ENCODE measurements around the gene MMP8.
"Not testable (repeated sequence)": the region's sequence is repeated elsewhere in the genome, so short reads cannot be mapped to it uniquely, and the experiment has no call there.

MMP8 gene

DNA sequence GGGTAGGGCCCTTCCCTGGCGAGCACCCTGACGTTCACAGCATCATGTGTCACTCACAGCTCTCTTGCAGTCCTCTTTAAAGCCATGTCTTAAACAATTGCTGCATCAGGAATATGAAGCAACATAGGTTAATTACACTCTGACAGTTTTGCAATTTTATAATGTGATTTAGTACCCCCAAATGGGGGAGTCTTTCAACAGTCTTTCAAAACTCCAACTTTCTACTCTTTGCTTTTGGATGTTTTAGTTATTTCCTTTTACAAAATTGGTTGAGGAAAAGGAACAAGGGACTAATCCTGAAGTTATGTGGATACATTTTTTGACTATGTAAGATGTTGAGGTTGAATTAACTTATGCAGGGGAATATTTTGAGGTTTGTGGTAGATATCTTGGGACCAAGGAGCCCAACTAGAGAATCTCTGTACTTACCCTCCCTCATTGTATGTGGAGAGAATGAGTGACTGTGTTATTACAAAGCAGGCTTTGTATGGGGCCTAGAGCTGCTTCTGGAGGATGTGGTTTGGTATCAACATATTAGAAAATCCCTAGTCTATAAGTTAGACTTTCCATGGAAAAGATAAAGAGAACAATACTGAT, at the start of gene MMP8:
Gene MMP8, minus strand, starts transcription at position 51 of the 597 bp plus-strand sequence. CDS start 99 bp downstream, outside the sequence.
- no peak for FAIRE-seq

DNA sequence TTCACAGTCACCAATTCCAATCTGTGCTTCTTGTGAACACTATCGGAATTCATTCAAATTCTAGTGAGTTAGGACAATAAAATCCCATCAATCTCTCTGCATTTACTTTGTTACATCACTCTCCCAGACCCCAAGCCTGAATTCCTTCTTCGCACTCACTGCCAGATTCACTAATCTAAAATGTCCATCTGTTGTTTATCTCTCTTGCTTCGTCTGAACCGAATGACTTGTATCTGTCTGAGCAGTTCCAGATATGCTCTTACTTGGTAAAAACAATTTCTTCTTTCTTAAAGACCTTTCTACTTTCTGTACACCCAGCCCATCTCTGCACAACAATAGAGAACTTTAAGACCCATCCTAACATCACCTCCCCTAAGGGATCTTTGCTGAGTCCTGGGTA, 48.6 kb upstream of the MMP8 start:
- no peak for FAIRE-seq

DNA sequence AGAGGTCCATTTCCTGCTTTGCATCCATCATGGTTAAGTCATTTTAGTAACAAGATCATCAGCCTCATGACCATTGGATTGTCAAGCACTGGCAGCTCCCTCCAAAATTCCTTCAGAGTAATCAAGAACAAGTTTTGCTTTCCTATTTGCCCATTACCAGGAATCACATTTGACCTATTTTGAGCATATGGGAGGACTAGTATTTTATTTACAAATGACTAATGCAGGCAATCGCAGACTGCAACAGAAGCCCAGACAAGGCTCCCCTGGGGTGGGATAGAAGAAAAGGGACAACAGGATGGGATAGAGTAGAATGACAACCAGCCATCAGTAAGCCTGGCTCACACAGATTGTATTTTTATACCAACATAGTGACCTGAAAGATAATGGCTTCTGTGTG, 46.6 kb upstream of the MMP8 start:
- no peak for FAIRE-seq

GRCh38 chr11:102770191-102770590, 45.4 kb upstream of the MMP8 start:
- FAIRE-seq: no peak

DNA sequence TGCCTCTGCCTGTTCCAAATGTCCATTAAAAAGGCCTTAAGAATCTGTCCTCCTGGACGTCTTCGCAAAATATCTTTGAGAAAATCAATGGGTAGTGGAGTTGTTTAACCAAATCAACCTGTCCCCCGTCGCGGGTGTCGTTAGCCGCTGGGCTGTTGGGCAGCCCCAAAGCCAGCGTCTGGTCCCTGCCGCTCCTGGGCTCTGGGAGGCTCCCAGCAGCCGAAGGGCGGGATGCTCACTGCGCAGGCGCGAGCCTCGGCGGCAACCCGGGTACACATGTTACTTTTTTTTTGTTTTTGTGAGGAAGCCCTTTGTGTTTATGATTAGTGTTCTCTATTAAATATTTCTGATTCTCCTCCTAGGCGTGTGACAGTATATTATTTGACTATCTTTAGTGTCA, 43.0 kb upstream of the MMP8 start:
- no peak for FAIRE-seq

DNA sequence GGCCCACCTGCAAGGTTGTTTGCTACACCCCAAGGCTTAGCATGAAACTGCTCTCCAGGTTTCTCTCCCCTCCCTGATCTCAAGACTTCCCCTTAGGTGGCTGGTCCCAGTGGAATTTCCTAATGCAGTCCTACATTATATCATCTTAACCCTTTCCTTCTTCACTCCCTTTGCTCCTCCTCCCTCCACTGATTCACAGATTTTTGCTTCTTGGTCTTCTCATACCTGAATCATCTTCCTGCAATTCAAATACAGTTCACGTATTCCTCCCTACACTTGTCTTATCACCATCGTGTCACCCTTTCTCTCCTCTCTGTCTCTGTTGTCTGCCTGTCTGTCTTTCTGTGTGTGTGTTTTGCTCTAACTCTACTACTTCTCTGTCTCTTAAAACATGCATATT, 38.7 kb upstream of the MMP8 start:
- no peak for FAIRE-seq

DNA sequence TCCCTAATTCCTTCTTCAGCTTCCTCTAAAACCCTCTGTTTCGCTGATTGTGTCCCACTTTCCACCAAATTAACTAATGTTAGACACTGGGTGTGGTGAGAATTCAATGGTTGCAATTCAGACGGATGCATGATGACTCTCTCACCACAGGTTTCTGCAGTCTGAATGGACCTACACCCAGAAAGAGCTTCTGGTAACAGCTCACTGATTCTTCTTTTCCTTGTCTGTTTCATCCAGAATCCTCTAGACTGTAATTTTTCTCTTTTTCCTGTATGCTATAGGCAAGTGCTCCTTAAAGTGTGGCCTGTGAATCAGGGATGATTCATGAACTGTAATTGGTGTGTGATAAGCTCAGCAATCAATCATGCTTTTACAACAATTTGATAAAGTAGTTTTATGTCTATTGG, 37.6 kb upstream of the MMP8 start:
- no peak for FAIRE-seq

DNA sequence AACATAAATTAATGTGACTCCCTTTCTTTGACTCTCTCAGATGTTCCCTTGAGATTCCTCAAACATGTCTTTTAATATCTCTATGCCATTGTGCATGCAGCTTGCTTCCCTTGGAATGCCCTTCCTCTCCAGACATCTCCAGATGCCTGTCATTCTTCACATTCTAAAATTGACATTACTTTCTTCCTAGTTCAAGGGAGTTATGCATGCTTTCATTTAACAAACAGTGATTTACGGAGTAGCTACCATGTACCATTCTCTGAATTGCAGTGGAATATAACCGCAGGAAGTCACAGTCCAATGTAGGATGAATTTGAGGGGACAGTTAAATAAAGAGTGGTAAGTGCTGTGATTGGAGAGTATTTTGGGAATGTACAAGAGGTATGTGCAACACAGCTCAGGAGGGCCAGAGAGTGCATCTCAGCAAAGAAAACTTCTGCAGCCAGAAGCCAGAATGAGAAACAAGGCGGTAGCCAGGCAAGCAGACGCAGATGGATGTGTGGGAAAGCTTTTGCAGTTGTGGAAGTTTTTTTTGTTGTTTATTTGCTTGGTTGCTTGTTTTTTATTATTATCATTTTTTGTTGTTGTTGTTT, 37.0 kb upstream of the MMP8 start:
- FAIRE-seq: no peak

DNA sequence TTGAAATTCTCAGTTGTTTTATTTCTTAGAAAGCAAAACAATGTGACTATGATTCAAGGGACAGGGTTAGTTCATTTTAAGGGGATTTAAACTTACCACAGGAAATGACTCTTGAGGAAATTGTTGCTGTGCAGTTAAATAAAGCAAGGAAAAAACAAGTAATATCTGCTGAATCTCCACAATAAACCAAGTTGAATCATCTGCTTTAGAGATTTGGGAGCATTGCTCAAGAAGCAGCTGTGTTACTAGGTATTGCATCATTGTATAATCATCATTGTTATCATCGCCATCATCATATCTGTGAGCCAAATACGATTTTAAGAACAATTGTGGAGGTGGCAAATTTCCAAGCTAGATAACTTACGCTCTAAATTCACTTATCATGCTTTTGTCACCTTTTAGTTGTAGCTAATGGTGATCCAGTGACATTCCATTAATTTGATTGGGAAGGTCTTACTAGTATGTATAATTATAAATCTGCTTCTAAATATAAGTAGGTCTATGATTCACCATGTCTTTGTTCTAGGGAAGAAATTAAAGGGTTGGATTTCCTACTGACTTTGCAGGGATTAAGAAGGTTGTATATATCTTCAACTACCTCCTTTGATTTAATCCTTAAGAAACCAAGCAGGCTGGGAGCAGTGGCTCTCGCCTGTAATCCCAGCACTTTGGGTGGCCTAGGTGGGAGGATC, 35.7 kb upstream of the MMP8 start:
- FAIRE-seq: no peak

DNA sequence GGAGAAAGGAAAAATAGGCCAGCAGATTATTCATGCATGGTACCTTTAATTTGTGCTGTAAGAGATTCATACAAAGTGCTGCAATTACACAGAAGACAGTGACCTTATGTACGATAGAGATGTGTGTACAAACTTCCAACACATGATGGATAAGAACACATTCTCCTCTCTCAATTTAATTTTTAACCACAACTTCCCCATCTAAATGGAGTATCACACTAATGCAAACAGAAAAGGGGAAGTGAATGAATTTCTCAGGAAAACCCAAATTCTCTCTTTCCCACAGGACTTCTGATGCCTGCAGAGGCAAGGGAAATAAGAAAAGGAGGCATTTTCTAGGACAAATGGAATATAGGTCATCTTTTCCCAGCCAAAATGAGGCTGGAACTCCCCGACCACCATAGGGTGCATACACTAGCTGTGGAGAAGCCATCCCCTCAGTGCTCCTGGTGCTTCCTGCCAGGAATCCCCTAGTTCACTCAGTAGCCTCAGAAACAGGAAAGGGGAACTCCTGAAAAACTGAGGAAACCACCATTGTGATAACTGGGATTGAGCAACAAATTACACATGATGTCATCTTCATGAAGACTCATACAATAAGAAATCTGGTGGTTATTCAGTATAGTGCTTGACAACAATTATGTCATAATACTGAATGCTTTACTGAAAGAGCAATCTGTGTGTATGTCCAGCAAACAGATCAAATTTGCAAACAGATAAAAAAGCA, 33.2 kb upstream of the MMP8 start:
- FAIRE-seq: no peak

DNA sequence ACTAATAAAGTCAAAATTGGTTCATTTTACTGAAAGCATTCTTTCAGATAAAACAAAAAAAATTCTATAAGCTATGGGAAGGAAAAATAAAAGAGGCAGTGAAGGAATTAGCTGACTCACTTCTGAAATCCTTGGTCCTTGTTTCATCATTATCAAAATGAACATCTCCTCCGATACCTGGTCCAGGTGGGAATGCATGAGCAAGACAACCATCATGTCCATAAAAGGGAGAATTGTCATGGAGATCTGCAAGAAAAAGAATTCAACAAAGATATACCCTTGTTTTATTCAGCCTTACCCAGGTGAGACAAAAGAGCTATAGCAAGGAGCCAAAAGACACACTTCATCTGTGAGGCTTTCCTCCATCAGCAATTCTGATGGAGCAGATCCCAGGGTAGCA, 28.5 kb upstream of the MMP8 start:
- FAIRE-seq: no peak

- FAIRE-seq: no peak
Measured at GRCh38 chr11:102751673-102752072, 26.9 kb upstream of the MMP8 start.

DNA sequence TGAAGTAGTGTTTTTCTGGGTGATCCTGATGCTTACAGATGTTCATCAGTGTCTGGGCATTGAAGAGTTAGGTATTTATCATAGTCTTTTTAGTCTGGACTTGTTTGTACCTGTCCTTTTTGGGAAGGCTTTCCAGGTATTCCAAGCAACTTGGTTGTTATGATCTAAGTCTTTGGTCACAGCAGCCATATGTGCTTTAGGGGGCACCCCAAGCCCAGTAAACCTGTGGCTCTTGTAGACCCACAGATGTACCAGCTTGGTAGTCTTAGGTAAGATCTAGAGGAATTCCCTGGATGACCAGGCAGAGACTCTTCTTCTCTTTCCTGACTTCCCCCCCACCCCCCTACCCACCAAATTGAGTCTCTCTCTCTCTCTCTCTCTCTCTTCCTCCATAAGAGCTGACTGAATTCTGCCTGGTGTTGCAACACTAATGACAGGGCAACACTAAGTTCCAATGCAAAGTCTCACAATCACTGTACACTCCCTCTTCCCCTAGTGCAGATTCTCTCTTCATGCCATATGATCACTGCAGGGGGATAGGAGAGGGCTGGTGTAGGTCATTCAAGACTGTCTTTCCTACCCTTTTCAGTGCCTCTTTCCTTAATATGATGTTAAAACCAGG, 24.5 kb upstream of the MMP8 start:
- no peak for FAIRE-seq

DNA sequence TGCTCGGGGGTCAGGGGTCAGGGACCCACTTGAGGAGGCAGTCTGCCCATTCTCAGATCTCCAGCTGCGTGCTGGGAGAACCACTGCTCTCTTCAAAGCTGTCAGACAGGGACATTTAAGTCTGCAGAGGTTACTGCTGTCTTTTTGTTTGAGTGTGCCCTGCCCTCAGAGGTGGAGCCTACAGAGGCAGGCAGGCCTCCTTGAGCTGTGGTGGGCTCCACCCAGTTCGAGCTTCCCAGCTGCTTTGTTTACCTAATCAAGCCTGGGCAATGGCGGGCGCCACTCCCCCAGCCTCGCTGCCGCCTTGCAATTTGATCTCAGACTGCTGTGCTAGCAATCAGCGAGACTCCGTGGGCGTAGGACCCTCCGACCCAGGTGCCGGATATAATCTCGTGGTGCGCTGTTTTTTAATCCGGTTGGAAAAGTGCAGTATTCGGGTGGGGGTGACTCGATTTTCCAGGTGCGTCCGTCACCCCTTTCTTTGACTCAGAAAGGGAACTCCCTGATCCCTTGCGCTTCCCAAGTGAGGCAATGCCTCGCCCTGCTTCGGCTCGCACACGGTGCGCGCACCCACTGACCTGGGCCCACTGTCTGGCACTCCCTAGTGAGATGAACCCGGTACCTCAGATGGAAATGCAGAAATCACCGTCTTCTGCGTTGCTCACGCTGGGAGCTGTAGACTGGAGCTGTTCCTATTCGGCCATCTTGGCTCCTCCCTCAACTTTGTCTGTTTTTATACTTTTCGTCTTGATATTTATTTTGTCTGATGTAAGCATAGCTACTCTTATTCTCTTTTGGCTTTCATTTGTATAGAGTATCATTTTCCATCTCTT, 22.2 kb upstream of the MMP8 start:
- not testable (repeated sequence) for FAIRE-seq

DNA sequence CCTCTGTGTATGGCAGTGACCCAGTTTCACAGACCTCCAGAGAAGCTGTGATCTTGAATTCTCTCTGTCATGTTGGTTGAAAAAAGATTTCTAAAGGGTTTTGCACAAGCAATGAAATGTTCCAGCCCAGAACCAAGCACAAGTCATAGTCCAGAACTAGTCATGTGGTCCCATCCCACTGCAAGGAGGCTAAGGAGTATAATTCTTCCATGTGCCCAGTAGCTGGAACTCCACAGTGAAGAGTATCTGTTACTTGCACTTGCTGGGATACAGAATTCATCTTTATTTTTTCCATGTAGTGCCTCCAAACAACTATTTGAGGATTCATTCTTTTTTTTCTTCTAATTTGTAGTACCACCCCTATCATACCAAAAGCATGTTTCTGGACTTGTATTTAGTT, 9.9 kb upstream of the MMP8 start:
- FAIRE-seq: no peak

DNA sequence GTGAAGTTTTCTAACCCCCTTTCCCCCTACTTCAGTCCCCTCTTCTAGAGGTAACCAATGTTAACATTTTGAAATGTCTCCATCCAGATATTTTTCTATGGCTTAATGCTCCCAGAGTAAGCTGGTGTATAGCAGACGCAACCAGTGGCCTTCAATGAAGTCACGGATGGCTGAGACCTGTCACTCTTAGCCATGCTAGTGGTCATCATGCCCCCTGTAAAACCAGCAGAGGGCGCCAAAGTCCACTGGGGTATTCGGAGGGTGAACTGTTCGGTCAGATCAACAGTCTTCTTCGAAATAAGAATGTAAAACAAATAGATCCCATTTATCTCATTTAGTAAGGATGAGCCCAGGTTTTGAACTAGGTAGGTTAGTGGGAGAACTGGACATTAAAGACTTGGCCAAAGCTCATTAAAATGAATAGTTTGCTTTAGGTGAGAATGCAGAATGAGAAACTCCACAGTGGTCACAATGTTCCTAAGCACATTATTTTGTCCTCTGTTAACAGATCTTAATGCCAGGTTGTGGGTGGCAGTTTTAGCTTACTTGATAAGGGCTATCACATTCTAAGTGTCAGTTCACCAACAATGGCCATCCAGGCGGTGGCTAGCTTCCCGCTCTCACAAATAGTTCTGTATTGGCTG, 8.6 kb upstream of the MMP8 start:
- FAIRE-seq: no peak

GRCh38 chr11:102730944-102731343, 6.2 kb upstream of the MMP8 start:
- FAIRE-seq: not testable (repeated sequence)

- no peak for FAIRE-seq
Measured at GRCh38 chr11:102729849-102730815, 5.4 kb upstream of the MMP8 start.

- no peak for FAIRE-seq
Measured at GRCh38 chr11:102727890-102728289, 3.1 kb upstream of the MMP8 start.

DNA sequence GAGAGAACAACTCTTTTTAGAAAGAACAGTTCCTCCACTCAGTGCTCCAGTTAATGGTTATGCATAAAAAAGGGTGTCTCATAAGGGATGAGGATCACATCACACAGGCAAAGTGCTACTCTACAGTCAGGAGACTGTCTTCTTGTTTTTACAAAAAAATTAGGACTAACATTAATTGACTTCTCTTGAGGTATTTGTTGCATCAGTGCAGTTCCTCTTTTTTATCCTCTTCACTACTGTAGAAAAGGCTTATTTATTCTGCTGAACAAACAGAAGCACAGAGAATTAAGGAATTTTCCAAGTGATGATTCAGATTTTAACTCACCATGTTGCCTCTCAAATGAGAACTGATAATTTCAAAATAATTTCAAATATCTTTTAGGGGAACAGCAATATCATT, 1.9 kb downstream of the MMP8 start:
- FAIRE-seq: no peak
